GM10847 (cell line): ENCODE data around the gene STIMATE.
A peak's percentile ranks its signal among the peaks of the same experiment; 100 is the strongest.

Experiments
- POLR2A ChIP-seq: IDR thresholded peaks from 2 replicates; pipeline ENCODE4 v1.6.1; 2011; ENCODE audit not compliant: insufficient read length; ENCODE audit errors: extremely low read depth

The STIMATE gene

GRCh38 chr3:52897130-52898122, at the start of gene STIMATE:
TSS of gene STIMATE (minus strand) at chr3:52897548. CDS start at chr3:52897450, 98 bp downstream.
- peak; percentile 57 for TF ChIP-seq POLR2A

GRCh38 chr3:52939600-52939999, 42.3 kb upstream of the STIMATE start:
- TF ChIP-seq POLR2A, result no peak

GRCh38 chr3:52934630-52935530, 37.5 kb upstream of the STIMATE start:
- no peak for TF ChIP-seq POLR2A

GRCh38 chr3:52931889-52932288, 34.5 kb upstream of the STIMATE start:
- no peak for TF ChIP-seq POLR2A

GRCh38 chr3:52931328-52931727, 34.0 kb upstream of the STIMATE start:
- TF ChIP-seq POLR2A, result no peak

GRCh38 chr3:52930748-52931147, 33.4 kb upstream of the STIMATE start:
- TF ChIP-seq POLR2A, result no peak

- TF ChIP-seq POLR2A, result no peak
These were observed 29.2 kb upstream of the STIMATE start for GRCh38 chr3:52926554-52926953.

- no peak for TF ChIP-seq POLR2A
These were observed 28.3 kb upstream of the STIMATE start for GRCh38 chr3:52925405-52926313.

- no peak for TF ChIP-seq POLR2A
These were observed 26.6 kb upstream of the STIMATE start for GRCh38 chr3:52923963-52924362.

GRCh38 chr3:52920841-52921240, 23.5 kb upstream of the STIMATE start:
- TF ChIP-seq POLR2A, result no peak

- no peak for TF ChIP-seq POLR2A
These were observed 19.7 kb upstream of the STIMATE start for GRCh38 chr3:52917044-52917443.

GRCh38 chr3:52915294-52915693, 17.9 kb upstream of the STIMATE start:
- no peak for TF ChIP-seq POLR2A

GRCh38 chr3:52912885-52913731, 15.8 kb upstream of the STIMATE start:
- TF ChIP-seq POLR2A, result no peak

- TF ChIP-seq POLR2A, result no peak
These were observed 13.5 kb upstream of the STIMATE start for GRCh38 chr3:52910823-52911222.
